ENCODE results near the gene NDUFB10.

NDUFB10 gene

DNA sequence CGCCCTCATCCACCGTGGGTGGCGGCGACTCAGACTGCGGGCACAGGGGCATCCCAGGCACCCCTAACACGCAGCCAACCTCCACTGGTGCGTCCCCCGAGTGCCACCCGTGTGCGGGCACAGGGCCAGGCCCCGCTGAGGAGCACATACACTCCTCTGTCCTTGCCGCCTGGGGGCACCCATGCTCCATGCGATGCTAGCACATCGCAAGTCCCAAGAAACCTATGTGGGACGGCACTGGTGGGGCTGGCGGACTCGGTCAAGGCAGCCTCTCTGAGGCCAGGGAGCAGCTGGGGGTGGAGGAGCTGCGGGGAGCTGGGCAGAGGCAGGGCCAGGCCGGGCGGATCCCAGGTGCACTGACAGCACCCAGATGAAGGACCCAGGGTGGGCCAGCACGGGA lies 46.3 kb downstream of the NDUFB10 start:
- TF ChIP-seq, protein P1, sequence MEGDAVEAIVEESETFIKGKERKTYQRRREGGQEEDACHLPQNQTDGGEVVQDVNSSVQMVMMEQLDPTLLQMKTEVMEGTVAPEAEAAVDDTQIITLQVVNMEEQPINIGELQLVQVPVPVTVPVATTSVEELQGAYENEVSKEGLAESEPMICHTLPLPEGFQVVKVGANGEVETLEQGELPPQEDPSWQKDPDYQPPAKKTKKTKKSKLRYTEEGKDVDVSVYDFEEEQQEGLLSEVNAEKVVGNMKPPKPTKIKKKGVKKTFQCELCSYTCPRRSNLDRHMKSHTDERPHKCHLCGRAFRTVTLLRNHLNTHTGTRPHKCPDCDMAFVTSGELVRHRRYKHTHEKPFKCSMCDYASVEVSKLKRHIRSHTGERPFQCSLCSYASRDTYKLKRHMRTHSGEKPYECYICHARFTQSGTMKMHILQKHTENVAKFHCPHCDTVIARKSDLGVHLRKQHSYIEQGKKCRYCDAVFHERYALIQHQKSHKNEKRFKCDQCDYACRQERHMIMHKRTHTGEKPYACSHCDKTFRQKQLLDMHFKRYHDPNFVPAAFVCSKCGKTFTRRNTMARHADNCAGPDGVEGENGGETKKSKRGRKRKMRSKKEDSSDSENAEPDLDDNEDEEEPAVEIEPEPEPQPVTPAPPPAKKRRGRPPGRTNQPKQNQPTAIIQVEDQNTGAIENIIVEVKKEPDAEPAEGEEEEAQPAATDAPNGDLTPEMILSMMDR (IDR thresholded peaks at IDR 0.05; ENCODE audit: insufficient read depth, low read length, missing control alignments), result no peak
- H3K4me3 ChIP-seq (ENCODE audit: low read depth, low read length), result no peak overlapping the region
- no peak for DNase-seq (ENCODE audit: low read depth, low spot score)
- ChIA-PET CTCF (interaction anchor here (1.0 to 10.6 kb wide), 3 partner anchors 15 to 134 kb away, joined by 3 to 176 read pairs (median 163); partner anchors contain the start of genes GFER, NOXO1, PKD1 and SYNGR3), POLR2A (interaction anchor here (2.2 kb wide), 1 partner anchor 150 kb away, joined by 6 read pairs; the partner anchor contains the start of gene TRAF7)

DNA sequence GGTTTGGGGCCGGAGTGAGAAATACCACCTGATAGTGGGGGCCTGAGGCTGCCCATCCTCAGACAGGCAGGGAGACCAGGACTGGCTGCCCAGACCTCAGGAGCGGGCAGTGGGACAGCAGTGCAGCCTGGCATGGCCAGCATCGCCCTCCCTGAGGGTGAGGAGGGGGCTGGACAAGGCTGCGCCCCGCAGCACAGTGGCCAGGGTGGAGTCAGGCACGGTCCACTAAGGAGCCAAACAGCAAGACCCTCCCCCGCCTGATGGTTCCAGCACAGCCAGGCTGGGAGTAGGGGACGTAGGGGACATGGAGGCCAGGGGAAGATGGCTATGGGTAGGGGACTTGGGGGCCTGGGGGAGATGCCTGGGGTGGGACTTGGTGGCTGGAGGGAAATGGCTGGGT lies 47.0 kb downstream of the NDUFB10 start:
- TF ChIP-seq, protein P1 (IDR thresholded peaks at IDR 0.05; ENCODE audit: insufficient read depth, low read length, missing control alignments), result no peak
- no peak for DNase-seq (ENCODE audit: low read depth, low spot score)
- no peak overlapping the region for H3K4me3 ChIP-seq (ENCODE audit: low read depth, low read length)
- POLR2A ChIA-PET, result no interaction called here
- CTCF ChIA-PET, result interaction anchor here (6.5 to 10.6 kb wide), 2 partner anchors 18 to 134 kb away, joined by 163 to 176 read pairs; partner anchors contain the start of genes GFER, NOXO1, PKD1 and SYNGR3

DNA sequence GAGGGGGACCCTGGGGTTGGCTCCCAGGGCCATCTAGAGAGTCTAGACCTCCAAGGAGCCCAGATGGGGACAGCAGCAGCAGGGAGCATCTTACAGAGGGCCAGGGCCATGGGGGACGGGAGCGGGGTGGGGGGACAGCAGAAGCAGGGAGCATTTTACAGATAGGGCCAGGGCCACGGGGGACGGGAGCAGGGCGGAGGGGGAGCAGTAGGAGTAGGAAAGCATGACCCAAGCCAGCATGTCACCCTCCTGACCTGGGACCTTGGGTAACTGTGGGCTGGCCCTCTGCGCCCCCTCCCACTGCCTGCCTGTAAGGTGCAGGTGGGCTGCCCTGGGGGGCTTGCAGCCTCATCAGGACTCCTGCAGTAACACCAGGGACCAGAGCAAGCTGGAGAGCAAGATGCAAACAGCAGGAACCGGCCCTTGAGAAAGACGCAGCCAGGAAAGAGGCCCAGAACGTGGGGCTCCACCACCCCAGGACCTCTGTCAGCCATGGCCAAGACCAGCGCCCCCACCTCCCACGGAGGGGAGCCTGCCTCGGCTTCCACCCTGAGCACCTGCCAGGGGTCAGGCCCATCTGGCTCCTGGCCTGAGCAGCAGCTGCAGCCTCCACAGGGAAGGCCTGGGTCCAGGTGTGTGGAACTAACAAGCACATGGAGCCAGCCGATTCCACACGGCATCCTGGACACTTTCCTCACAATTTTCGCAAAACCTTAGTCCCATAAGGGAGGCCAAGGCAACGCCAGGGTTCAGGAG lies 47.9 kb downstream of the NDUFB10 start:
- TF ChIP-seq, protein P1 (IDR thresholded peaks at IDR 0.05; ENCODE audit: insufficient read depth, low read length, missing control alignments), result no peak
- H3K4me3 ChIP-seq (ENCODE audit: low read depth, low read length), result peak overlapping the region; percentile 72
- no peak for DNase-seq (ENCODE audit: low read depth, low spot score)
- ChIA-PET POLR2A (interaction anchor here (0.6 to 1.4 kb wide), 2 partner anchors 24 to 148 kb away, joined by 3 read pairs; partner anchors contain the start of gene TRAF7), CTCF (interaction anchor here (1.0 to 10.6 kb wide), 5 partner anchors 9 to 133 kb away, joined by 3 to 176 read pairs (median 7); partner anchors contain the start of gene PKD1)

DNA sequence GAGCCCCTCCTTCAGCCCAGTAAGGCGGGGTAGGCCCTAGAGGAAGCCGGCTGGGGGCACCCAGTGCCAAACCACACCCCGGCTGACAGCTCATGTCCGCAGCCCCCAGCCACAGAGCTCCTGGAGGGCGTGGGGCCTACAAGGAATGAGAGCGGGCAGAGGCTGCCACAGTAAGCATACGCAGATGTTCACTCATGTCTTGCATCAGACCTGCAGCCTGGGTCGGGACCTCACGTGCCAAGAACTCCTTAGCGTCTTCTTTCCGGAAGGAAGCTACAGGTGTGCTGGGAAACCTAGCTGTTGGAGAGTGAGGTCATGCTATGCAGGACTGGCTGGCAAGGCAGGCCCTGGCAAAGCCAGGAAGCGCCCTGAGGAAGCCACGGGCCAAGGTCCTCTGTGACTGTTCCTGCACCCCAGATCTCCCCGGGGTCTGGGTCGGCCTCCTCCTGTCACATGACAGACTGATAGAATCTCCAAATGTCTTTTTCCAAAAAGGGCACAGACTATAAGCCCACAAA lies 48.7 kb downstream of the NDUFB10 start:
- ChIA-PET CTCF (interaction anchor here (1.0 to 10.6 kb wide), 5 partner anchors 10 to 132 kb away, joined by 3 to 176 read pairs (median 7); partner anchors contain the start of gene PKD1), POLR2A (interaction anchor here (0.6 to 1.4 kb wide), 3 partner anchors 12 to 147 kb away, joined by 3 read pairs; partner anchors contain the start of gene TRAF7)
- TF ChIP-seq, protein P1 (IDR thresholded peaks at IDR 0.05; ENCODE audit: insufficient read depth, low read length, missing control alignments), result no peak
- DNase-seq (ENCODE audit: low read depth, low spot score), result no peak
- peak overlapping the region; percentile 72 for H3K4me3 ChIP-seq (ENCODE audit: low read depth, low read length)

DNA sequence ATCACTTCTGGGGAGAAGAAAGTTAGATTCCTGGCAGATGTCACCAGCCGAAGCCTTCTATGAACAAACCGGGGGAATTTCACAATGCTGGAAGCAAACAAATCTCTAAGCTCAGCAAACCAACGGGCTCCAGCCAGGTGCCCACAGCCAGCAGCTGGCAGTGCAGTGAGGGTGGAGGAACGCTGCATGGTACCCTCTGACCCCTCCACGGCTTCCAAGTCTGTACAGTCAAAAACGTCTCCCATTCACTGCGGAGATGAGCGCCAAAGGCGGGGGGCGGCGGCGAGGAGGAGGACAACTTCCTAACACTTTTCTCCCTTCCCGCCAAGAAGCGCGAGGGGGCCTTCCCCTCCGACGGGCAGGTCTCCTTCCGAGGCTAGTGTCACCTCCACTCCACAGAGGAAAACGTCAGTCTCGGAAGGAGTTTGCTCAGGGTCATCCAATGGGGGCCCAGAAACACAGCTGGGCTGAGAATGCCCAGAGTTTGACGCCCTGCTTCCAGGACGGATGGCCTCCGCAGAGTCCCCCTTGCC lies 49.4 kb downstream of the NDUFB10 start:
- ChIA-PET CTCF (interaction anchor here (1.0 to 10.6 kb wide), 5 partner anchors 10 to 131 kb away, joined by 3 to 176 read pairs (median 7); partner anchors contain the start of gene PKD1), POLR2A (interaction anchor here (0.7 to 1.4 kb wide), 5 partner anchors 13 to 147 kb away, joined by 3 read pairs; partner anchors contain the start of genes RPS2 and TRAF7)
- DNase-seq (ENCODE audit: low read depth, low spot score), result no peak
- peak overlapping the region; percentile 72 for H3K4me3 ChIP-seq (ENCODE audit: low read depth, low read length)
- TF ChIP-seq, protein P1 (IDR thresholded peaks at IDR 0.05; ENCODE audit: insufficient read depth, low read length, missing control alignments), result no peak
